Measurements from ENCODE around the gene RPP40.
"Not testable (repeated sequence)": the region's sequence is repeated elsewhere in the genome, so short reads cannot be mapped to it uniquely, and the experiment has no call there.

Gene RPP40

GRCh38 chr6:5014072-5014561 is 10.3 kb upstream of the RPP40 start:
- DNase-seq, result no peak

- no peak for DNase-seq
Measured at GRCh38 chr6:5012519-5012918, 8.7 kb upstream of the RPP40 start.

- no peak for DNase-seq
Measured at GRCh38 chr6:5011346-5011745, 7.5 kb upstream of the RPP40 start.

- no peak for DNase-seq
Measured at GRCh38 chr6:5007531-5007930, 3.7 kb upstream of the RPP40 start.

GRCh38 chr6:5006222-5006621 is 2.4 kb upstream of the RPP40 start:
- no peak for DNase-seq

DNA sequence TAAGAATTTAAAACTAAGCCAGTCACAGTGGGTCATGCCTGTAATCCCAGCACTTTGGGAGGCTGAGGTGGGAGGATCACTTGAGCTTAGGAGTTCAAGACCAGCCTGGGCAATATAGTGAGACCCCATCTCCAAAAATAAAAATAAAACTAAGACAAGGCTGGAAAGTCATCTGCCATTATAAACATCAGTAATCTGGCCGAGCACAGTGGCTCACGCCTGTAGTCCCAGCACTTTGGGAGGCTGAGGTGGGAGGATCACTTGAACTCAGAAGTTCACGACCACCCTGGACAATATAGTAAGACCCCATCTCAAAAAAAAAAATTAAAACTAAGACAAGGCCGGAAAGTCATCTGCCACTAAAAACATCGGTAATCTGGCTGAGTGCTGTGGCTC is 1.2 kb upstream of the RPP40 start:
- not testable (repeated sequence) for DNase-seq

DNA sequence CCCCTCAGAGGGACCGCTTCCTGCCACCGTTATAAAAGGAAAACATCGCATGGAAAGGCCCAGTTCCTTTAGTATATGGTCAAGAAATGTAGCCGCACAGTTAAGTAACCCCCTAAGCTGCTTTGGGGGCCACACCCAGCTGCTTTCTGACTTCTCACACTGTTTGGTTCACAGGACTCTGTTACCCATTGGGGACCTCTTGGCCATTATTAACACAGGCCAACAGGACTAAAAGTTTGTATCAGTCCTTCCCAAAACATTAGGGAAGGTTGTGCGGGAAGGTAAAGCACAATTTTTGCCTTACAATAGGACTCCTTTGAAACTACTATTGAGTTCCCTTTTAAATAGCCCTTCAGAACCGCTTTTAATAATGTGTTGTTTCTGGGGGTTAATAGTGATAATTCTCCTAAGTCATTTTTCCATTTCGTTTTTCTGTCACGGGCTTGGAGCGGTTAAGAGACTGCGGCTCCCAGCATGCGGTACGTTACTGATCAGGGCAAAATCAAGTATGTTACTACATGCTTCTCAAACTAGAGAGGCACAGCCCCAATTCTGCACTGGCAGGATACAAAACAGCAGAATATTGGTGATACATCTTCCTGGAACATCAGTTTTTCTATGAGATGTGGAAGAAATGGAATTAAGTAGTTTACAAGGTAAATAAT is 668 bp upstream of the RPP40 start:
- no peak for DNase-seq

- DNase-seq, result no peak
Measured at GRCh38 chr6:4999586-4999985, 4.3 kb downstream of the RPP40 start.

GRCh38 chr6:4997862-4998261 is 6.0 kb downstream of the RPP40 start:
- DNase-seq, result no peak

DNA sequence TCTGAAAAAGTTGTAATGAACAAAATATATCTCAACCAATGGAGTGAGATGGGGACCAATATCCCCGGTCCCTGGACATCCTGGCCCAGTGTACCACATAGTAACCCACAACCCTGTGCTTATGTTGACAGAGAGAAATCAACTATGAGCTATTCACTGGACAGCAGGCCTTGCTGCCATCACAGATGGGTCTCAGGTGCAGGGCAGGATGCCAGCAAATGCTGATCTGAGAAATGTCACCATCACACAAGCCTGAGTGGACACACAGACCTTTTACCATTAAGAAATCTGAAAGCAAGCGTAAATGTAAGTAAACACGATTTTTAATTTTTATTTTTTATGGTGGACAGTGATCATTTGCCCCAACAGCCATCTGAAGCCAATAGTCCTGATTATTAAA is 9.1 kb downstream of the RPP40 start:
- no peak for DNase-seq

GRCh38 chr6:4987432-4987831 is 16.4 kb downstream of the RPP40 start:
- no peak for DNase-seq

- no peak for DNase-seq
Measured at GRCh38 chr6:4986999-4987398, 16.8 kb downstream of the RPP40 start.

DNA sequence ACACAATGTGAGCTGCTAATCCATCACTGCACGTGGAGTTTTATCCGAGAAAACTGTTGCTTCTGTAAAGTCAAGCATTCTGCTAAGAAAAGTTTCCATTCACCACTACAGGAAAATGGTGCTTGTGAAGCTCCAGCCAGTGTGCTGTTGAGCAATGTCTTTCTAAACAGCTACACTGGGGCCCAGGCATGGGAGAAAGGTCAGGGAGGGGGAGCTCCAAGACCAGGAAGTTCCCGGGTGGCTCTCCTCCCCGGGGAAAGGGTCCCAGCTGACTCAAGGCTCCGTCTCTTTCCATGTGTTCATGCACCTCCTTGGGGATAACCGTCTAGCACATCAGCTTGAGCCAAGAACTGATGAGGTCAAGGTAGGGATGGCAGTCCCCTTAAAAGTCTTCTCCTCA is 20.5 kb downstream of the RPP40 start:
- DNase-seq, result no peak

DNA sequence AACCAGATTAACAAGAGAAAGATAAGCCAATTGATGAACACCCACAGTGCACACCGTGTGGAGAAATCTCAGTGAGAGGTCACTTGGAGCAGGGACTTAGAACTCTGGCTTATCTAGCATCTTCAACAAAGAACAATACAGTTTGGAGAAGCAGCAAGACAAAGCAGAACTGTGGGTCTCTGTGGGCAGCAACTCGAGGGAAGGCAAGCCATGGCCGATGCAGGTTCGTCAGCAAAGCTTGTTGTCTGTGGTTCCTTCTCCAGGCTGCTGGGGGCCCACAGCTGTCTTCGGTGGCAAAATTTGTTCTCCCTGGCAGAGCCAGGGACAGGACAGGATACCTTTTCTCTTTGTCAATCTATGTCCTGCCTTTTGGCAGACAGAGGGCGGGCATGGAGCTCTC is 22.1 kb downstream of the RPP40 start:
- DNase-seq, result no peak

DNA sequence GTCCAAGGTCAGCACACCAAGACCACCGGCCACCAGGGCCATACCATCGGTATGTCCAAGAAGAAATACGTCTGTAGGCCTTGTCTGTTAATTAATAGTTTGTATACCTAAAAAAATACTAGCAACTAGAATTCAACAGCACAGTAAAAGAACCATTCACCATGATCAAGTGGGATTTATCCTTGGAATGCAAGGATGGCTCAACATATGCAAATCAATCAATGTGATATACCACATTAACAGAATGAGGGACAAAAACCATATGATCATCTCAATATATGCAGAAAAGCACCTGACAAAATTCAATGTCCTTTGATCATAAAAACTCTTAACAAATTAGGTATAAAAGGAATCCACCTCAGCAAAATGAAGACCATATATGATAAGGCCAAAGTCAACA is 24.4 kb downstream of the RPP40 start:
- DNase-seq, result no peak

DNA sequence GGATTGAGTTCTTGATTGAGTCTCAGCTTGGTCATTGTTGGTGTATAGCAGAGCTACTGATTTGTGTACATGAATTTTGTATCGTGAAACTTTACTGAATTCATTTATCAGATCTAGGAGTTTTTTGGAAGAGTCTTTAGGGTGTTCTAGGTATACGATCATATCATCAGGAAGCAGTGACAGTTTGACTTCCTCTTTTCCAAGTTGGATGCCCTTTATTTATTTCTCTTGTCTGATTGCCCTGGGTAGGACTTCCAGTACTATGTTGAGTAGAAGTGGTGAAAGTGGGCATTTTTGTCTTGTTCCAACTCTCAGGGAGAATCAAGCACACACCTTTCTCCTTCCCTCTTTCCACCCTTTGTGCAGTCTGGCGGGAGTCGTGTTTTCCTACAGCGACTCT is 26.4 kb downstream of the RPP40 start:
- DNase-seq, result no peak

DNA sequence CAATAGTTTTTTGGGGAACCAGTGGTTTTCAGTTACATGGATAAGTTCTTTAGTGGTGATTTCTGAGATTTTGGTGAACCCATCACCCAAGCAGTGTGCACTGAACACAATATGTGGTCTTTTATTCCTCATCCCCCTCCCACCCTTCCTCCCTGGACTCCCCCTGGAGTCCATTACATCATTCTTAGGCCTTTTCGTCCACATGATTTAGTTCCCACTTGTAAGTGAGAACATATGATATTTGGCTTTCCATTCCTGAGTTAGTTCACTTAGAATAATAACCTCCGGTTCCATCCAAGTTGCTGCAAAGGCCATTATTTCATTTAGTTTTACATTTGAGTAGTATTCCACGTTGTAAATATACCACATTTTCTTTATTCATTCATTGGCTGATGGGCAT is 28.3 kb downstream of the RPP40 start:
- no peak for DNase-seq

GRCh38 chr6:4974962-4975361 is 28.9 kb downstream of the RPP40 start:
- DNase-seq, result no peak

DNA sequence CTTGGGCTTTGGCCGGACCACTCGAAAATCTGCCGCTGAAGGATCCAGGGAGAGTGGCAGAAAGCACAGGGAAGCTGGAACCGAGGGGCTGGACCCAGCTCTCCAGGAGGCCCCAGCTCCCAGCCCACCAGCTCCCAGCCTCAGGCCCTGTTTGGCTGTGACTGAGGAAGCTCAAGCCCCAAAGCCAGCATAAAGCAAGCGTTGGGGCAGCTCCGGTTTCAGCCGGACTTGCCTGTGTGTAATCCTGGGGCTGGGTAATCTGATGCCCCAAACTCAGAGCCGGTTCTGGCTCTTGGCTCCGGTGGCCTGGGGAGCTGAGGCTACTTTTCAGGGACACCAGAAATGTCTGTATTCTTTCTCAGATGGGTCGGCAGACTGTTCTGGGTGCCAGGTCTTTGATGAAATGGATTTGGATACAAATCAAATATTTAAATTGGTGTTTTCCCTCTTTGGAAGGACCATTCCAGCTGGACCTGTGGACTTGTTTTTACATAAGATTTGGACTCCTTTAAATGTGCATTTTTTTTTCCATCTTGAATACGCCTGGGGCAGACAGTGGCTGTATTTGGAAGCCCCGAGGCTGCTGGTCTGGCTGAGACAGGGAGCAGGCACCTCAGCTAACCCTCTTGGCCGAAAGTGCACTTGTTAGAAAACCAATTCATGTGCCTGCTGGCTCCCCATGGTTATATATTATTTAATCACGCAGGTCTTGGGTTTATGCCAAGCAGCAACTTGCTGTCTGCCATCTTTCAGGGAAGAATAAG is 29.7 kb downstream of the RPP40 start:
- DNase-seq, result peak; percentile 83

GRCh38 chr6:4973415-4973814 is 30.4 kb downstream of the RPP40 start:
- no peak for DNase-seq

GRCh38 chr6:4972438-4972837 is 31.4 kb downstream of the RPP40 start:
- DNase-seq, result no peak

DNA sequence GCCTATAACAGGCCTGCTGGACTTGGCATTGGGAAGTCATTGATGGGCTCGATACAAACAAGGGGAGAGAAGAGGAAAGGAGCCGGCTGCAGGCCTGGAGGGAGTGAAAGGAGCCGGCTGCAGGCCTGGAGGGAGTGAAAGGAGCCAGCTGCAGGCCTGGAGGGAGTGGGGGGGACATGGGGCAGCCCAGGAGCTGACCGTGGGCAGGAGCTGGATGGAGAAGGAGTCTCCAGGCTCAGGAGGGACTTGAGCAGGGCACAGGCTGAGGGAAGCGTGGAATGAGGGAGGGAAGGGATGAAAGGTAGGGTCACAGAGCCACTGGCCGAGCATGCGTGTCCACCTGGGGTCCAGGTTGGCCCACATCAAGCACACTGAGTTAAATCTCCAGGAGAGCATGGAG is 32.0 kb downstream of the RPP40 start:
- no peak for DNase-seq

DNA sequence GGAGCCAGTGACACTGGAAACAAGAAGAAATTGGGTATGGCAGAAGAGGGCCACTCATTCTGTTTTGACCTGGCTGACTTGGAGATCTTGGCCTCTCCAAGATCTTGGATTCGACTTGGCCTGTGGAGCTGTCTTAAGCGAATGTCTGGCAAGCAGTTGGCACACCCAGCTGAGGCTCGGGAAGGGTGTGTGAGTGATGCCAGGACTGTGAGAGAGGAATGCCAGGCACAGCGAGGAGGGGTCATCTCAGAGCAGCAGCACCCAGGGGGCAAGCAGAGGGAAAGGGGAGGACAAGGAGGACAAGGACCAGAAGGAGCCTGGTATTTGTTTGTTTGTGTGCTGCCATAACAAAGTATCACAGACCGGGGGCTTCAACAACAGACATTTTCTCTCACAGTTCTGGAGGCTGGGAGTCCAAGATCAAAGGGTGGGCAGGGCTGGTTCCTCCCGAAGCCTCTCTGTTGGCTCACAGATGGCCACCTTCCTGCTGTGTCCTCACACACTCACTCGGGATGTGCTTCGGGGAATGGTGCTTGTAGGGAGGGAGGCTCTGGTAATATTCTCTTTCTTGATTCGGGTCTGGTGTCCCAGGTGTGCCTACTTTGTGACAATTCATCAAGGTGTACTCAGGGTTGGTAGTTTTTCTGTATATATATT is 33.0 kb downstream of the RPP40 start:
- DNase-seq, result no peak

DNA sequence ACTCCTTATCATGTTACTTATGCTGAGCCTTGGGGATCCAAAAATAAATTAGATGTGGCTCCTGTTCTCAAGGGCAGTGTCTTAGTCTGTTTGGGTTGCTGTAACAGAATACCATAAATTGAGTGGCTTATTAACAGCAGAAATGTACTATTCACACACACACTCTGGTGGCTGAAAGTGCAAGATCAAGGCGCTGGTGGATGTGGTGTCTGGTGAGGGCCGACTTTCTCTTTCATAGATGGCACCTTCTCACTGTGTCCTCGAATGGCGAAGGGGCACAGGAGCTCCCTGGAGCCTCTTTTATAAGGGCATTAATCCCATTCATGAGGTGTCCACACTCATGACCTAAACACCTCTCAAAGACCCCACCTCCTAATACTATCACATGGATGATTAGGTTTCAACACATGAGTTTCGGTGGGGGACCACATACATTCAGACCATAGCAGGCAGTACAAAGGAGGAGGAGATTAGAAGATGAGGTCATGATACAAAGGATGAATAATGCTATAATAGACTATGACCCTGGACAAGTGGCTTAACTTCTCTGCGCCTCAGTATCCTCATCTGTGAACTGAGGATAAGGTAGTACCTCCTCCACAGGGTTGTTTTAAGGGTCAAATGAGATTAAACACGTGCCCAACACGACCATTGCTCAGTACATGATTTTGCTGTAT is 34.1 kb downstream of the RPP40 start:
- DNase-seq, result no peak
